Suprapubic skin (tissue), 3 donors: ENCODE results near the gene PTMA.

Source experiments
- EP300 ChIP-seq: sonication (generic); formaldehyde crosslinking; IDR thresholded peaks from one replicate; pipeline ENCODE4 v1.6.1; 2017; ENCODE audit warnings: antibody characterized with exemption
- POLR2A ChIP-seq, 2 donors: fragments of 450-650 bp; IDR thresholded peaks; one replicate each; pipeline ENCODE4 v1.6.1; 2017; ENCODE audit warnings: antibody characterized with exemption in 2 of 2, mild to moderate bottlenecking in 2 of 2, moderate library complexity in 2 of 2
- TF ChIP-seq, protein P1 (sequence below), 2 donors: fragments of 200-600 bp in 1 of 2; fragments of 450-650 bp in 1 of 2; sonication (generic) in 1 of 2; IDR thresholded peaks; one replicate each; pipeline ENCODE4 v1.5.1; 2016 to 2019; ENCODE audit warnings: antibody characterized with exemption in 2 of 2, mild to moderate bottlenecking in 1 of 2, moderate library complexity in 1 of 2

GRCh38 chr2:231668981-231669380, 39.3 kb upstream of the PTMA start:
- no peak for TF ChIP-seq EP300
- TF ChIP-seq, protein P1, sequence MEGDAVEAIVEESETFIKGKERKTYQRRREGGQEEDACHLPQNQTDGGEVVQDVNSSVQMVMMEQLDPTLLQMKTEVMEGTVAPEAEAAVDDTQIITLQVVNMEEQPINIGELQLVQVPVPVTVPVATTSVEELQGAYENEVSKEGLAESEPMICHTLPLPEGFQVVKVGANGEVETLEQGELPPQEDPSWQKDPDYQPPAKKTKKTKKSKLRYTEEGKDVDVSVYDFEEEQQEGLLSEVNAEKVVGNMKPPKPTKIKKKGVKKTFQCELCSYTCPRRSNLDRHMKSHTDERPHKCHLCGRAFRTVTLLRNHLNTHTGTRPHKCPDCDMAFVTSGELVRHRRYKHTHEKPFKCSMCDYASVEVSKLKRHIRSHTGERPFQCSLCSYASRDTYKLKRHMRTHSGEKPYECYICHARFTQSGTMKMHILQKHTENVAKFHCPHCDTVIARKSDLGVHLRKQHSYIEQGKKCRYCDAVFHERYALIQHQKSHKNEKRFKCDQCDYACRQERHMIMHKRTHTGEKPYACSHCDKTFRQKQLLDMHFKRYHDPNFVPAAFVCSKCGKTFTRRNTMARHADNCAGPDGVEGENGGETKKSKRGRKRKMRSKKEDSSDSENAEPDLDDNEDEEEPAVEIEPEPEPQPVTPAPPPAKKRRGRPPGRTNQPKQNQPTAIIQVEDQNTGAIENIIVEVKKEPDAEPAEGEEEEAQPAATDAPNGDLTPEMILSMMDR (IDR thresholded peaks at IDR 0.05): no peak
- no peak for TF ChIP-seq POLR2A (IDR thresholded peaks at IDR 0.05)
